Cerebellar cortex (tissue), 1 donor: ENCODE data around the gene AGPAT4.

Experiments used
- DNase-seq: peaks from one replicate; pipeline ENCODE4 v3.0.0-alpha.2; 2015; ENCODE audit warnings: low spot score

Gene AGPAT4

GRCh38 chr6:161255518-161255917 lies 18.3 kb downstream of the AGPAT4 start:
- no peak for DNase-seq

GRCh38 chr6:161254464-161255253 lies 19.2 kb downstream of the AGPAT4 start:
- DNase-seq, result no peak

DNA sequence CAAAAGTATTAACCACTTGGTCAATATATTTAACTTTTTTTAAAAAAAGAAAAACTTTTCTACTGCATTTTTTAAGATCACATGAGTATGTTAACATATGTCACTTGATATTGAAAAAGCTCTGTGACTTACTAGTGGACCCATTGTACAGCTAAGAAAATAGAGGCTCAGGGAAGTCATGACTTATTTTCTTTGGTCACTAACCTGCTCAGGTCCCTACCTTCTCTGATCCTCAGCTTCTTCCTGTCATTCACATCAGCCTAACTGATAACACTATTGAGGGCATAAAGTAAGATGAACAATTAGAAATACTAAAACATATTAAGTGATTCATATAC lies 19.8 kb downstream of the AGPAT4 start:
- no peak for DNase-seq

- DNase-seq, result no peak
These were observed 22.5 kb downstream of the AGPAT4 start for GRCh38 chr6:161251345-161251744.

DNA sequence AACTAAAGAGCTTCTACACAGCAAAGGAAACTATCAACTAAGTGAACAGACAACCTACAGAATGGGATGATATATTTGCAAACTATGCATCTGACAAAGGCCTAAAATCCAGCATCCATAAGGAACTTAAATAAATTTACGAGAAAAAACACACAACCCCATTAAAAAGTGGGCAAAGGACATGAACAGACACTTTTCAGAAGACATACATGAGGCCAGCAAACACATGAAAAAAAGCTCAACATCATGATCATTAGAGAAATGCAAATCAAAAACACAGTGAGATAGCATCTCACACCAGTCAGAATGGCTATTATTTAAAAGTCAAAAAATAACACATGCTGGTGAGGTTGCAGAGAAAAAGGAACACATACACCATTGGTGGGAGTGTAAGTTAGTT lies 24.5 kb downstream of the AGPAT4 start:
- DNase-seq, result no peak

GRCh38 chr6:161246725-161247124 lies 27.1 kb downstream of the AGPAT4 start:
- DNase-seq, result no peak

GRCh38 chr6:161245363-161245762 lies 28.5 kb downstream of the AGPAT4 start:
- DNase-seq, result no peak

DNA sequence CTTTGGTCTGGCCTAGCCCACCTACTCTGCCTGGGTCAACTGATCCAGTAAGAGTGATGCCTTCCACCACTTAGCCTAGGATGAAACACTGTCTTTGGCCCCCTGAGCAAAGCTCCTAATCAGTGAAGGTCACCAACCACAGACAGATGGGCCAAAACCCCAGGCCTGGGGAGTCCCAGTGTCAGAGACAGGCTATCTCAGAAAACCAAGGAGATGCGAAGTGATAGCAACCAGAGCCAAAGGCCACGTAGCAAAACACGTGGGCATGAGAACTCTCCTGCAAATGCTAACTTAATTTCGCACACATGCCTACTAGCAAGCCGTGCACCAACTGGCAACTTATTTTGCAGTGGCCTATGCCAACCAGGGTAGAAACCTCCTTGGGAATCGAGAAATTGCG lies 29.1 kb downstream of the AGPAT4 start:
- DNase-seq, result no peak

- DNase-seq, result peak; percentile 68
These were observed 30.8 kb downstream of the AGPAT4 start for GRCh38 chr6:161242779-161243693.

DNA sequence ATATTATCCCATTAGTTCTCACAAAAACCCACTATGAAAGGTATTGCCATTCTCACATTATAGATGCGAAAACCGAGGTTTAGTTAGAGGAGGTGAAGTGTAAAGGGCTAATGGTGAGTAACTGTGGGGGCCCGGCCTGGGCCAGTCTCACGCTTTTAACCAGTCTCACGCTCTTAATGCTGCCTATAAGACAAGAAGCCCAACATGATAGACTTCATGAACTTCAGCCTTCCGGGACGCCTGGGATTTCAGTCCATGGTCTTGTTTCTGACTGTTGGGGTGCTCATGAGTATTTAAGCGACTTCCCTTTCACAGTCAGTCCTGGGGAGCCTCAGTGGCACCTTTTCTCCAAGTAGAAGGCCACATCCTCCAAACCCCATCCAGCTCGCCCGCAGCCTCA lies 31.7 kb downstream of the AGPAT4 start:
- no peak for DNase-seq

DNA sequence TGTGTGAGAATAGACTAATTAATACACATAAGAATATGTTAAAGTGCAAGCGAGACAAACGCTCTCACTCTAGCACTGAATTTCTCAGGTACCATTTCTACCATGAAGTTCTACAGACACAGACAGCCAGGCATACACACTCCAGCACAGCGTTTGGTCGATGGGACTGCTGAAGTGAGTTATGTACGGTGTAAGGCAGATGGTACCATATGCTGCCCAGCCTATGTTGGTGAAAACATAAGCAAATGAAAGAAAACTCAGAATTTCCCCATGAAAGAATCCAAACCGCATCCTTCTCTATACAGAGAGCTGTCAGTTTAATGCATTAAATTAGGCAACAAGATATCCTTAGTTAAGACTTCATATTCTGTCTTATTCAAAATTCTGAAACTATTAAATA lies 34.9 kb downstream of the AGPAT4 start:
- DNase-seq, result no peak

DNA sequence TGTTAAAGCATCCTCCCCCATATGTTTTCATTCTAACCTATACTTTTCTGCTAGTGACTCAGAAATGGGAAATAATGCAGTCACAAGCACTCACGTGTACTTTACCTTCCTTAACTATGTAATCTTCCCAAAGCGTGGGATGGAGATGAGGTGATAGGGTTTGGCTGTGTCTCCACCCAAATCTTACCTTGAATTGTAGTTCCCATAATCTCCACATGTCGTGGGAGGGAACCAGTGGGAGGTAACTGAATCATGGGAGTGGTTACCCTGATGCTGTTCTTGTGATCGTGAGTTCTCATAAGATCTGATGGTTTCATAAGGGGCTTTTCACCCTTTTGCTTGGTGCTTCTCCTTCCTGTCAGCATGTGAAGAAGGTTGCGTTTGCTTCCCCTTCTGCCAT lies 35.4 kb downstream of the AGPAT4 start:
- no peak for DNase-seq

DNA sequence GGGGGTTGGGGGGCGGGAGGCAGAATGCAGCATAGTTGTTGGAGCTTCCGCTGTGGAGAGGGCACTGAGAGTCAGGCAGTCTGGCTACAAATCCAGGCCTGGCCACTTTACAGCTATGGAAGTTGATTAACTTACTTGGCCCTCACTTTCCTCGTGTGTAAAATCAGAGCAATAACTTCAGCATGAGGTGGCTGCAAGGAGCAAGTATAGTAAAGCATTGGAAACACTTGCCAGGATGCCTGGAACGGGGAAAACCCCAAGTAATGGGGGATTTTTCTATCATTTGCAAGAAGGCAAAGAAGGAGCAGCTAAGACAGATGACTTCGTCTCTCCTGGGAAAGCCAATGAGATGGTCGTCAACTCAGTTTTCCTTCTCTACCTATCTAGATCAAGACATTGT lies 35.8 kb downstream of the AGPAT4 start:
- no peak for DNase-seq

DNA sequence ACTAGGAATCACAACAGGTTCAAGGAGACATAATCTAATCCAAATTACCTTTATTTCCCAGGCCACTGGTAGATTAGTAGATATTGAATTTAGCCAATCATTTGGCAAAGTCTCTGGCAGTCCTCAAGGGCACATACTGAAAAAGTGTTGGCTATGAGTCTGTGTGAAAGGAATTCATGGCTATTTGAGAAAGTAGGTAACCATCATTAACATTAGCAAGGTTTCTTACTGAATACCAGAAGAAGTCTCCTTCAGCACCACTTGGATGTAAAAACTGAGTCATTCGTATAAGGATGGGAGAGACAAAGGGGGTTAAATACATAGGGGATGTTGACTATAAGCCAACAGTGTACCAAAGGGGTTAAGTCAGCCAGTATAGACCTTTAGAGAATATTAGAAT lies 36.7 kb downstream of the AGPAT4 start:
- no peak for DNase-seq

DNA sequence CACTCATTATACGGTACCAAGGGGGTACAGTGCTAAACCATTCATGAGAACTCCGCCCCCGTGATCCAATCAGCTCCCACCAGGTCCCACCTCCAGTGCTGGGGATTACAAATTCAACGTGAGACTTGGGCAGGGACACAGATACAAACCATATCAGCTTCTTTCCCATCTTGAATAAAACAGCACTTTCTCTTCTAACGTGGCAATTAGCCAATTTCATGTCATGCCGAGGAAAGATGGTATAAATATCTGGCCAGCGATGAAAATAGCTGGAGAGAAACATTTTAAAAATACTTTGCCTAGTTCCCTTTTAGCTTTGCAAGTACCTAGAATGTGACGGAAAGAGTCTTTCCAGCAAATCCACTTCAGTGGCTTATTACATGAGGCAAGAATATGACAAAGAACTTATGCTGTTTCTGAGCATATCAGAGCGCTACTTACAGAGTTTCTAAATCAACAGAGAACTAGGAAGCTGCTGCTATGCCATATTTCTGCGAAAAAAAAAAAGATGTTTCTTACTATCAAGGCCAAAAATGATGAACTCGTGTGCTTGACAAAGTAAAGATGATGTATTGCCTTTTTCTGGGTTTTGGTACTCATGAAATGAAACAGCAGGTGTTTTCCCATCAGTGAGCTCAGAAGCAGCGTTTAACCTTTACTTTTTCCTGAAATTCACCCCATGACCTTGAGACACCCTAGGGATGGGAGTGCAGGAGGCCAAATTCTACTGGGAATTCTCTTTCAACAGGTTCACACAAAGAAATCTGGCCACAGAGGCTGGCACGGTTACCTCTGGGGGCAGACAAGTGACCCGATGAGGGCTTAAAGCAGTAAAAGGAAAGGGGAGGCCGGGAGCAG lies 37.9 kb downstream of the AGPAT4 start:
- DNase-seq, result no peak

DNA sequence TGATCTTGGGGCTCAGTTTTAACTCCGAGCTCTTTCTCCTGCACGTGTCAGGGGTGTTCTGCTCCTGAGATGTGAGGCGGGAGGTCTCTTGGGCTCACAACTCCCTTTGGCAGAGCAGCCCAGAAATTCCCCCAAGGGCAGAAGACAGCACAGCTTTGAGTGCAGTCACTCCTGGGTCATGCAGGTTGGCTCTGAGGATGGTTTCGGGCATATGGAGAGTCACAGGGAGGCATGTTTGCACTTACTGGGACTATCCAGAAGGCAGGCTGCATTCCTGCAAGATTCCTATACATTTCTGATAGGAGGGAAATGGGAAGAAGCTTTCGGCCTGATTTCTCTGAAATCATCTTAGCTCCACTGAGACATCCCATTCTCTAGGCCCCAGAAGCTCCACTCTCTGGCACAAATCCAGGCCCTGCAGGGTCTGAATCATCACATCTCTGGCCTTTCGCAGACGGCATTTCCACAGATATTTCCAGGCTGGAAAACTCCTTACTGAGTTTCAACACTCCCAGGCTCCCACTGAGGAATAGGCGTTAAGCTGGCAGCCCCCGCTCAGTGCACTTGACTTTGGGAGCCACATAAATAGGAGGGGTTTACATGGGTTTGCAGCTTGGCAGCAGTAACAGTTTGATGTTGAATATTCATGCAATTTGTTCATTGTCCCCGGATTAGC lies 39.7 kb downstream of the AGPAT4 start:
- peak; percentile 76 for DNase-seq

- DNase-seq, result no peak
These were observed 41.4 kb downstream of the AGPAT4 start for GRCh38 chr6:161232467-161232866.

DNA sequence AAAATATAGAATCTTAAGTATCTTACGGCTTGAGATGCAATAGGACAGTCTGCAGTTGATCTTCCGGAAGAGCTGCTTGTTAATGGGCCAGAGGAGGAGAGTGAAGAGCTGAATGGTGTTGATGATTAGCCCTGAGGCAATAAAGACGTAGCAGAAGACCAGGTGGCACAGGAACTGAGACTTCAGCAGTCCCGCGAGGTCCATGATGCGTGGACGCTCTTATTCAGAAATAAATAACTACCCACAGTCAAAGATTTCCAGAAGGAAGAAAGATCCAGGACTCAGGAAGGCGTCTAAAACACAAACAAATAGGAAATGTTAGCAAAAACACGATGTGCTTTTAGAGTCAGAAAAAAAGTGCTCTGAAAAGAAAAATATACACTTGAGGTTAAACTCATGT lies 41.9 kb downstream of the AGPAT4 start:
- DNase-seq, result no peak

- DNase-seq, result no peak
These were observed 43.5 kb downstream of the AGPAT4 start for GRCh38 chr6:161230339-161230738.

DNA sequence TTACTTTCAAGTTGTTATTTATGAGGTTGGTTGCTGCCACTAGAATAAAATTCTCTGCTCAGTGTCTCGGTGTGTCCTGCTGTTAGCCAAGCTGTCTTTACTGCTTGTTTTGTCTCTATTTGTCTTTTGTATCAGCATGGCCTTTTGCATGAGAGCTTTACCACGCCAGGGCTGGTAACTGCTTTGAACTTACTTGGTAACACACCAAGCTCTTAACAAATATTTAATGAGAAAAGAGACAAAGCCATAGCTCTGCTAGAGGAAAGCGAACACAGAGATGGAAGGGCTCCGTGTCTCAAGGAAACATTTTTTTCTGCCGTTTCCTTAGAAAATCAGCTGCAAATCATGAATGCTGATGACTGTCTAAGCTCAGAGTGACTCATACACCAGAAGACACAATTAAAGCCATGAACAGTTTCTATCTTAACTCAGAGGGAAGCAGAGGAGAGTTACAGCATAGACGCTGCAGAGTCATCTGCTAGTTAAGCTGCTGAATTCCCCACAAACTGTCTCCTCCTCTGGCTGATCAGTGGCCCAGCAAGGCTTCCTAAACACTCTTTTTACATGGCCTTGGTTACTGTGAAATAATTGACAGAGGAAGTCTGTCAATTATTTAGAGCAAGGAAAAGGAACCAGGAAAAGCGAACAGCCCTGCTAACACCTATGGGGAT lies 44.8 kb downstream of the AGPAT4 start:
- peak; percentile 90 for DNase-seq

- DNase-seq, result peak; percentile 80
These were observed 45.8 kb downstream of the AGPAT4 start for GRCh38 chr6:161228096-161228495.
